Measurements from ENCODE around the gene SLC30A3. TPM values are rescaled to one million over a fixed set of nuclear protein-coding genes. Genes with fewer than 3 reads are reported as not detected.

The SLC30A3 gene
- total and polyA plus RNA-seq, 2 of the 13 experiments (the other 11 are each of a cell fraction or from before 2014, with no cell fraction given) = 0.38 to 0.79 TPM

DNA sequence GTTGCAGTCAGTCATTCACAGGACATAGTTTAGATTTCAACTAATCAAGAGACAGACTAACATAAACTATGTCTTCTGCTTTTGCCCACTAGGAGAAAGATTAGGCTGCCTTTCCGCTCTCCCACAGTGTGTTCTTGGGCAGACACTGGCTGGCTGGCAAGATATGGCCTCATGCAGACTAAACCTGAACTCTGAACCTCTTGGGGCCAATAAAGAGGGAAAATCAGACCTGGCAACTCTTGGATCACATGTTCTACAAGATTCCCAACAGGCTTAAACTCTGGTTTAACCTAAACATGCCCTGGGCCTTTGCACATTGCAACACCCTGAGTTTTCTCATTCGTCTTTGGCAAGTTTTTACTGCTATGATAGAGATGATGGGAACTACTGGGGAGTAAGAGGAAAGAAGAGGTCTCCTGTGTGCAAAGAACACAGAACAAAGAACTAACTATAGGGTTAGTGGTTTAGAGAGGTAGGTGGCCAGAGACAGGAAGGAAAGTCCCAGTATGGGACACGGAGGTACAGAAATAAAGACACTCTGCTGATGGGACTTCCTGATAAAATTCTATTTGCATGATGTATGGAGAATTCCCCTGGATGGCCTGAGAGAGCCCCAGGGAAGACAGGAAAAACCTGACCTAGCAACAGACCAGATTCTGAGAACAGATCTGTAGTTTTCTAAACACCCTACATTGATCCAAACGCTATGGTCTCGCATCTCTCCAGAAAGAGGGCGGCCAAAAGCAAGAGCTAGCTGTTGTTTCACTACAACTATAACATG lies 53.0 kb downstream of the SLC30A3 start (continued):
- TF ChIP-seq AHDC1 (CRISPR knock-in tag; IDR thresholded peaks at IDR 0.05; ENCODE audit: borderline replicate concordance) (no peak), TRIM24 (CRISPR knock-in tag; IDR thresholded peaks at IDR 0.05) (no peak), SMAD9 (CRISPR knock-in tag; IDR thresholded peaks at IDR 0.05) (no peak), XBP1 (CRISPR knock-in tag; IDR thresholded peaks at IDR 0.05) (no peak), NFIC (IDR thresholded peaks at IDR 0.05; ENCODE audit: low read length) (0 out of 2 replicates have a peak, but pooled peaks have one; percentile 27), THAP7 (CRISPR knock-in tag; IDR thresholded peaks at IDR 0.05) (no peak), HNRNPH1 (optimal IDR thresholded peaks at IDR 0.05; ENCODE audit: low read depth, low read length) (no peak), ZBTB43 (CRISPR knock-in tag; conservative IDR thresholded peaks at IDR 0.05) (no peak), FOXK2 (IDR thresholded peaks at IDR 0.05) (no peak), MIER3 (CRISPR knock-in tag; IDR thresholded peaks at IDR 0.05; ENCODE audit: borderline replicate concordance) (0 out of 2 replicates have a peak, but pooled peaks have one; percentile 59), ZNF614 (CRISPR knock-in tag; IDR thresholded peaks at IDR 0.05; ENCODE audit: borderline replicate concordance) (no peak), PHF8 (CRISPR knock-in tag; IDR thresholded peaks at IDR 0.05) (no peak), ZNF644 (CRISPR knock-in tag; IDR thresholded peaks at IDR 0.05; ENCODE audit: low read depth) (peak; percentile 73; the same call in 1 of the 2 replicates), RARG (CRISPR knock-in tag; IDR thresholded peaks at IDR 0.05; ENCODE audit: low read depth) (no peak), SMC3 (IDR thresholded peaks at IDR 0.05; ENCODE audit: low read length) (peak; percentile 24; the same call in 1 of the 2 replicates), TP53 (CRISPR knock-in tag; conservative IDR thresholded peaks at IDR 0.05) (no peak), TCF12 (IDR thresholded peaks at IDR 0.05) (no peak), TCF12 (CRISPR knock-in tag; IDR thresholded peaks at IDR 0.05) (no peak), ZNF543 (CRISPR knock-in tag; IDR thresholded peaks at IDR 0.05) (no peak)
- TF ChIP-seq, protein P1, sequence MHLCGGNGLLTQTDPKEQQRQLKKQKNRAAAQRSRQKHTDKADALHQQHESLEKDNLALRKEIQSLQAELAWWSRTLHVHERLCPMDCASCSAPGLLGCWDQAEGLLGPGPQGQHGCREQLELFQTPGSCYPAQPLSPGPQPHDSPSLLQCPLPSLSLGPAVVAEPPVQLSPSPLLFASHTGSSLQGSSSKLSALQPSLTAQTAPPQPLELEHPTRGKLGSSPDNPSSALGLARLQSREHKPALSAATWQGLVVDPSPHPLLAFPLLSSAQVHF (CRISPR knock-in tag; IDR thresholded peaks at IDR 0.05) = no peak
- TF ChIP-seq, protein P2, sequence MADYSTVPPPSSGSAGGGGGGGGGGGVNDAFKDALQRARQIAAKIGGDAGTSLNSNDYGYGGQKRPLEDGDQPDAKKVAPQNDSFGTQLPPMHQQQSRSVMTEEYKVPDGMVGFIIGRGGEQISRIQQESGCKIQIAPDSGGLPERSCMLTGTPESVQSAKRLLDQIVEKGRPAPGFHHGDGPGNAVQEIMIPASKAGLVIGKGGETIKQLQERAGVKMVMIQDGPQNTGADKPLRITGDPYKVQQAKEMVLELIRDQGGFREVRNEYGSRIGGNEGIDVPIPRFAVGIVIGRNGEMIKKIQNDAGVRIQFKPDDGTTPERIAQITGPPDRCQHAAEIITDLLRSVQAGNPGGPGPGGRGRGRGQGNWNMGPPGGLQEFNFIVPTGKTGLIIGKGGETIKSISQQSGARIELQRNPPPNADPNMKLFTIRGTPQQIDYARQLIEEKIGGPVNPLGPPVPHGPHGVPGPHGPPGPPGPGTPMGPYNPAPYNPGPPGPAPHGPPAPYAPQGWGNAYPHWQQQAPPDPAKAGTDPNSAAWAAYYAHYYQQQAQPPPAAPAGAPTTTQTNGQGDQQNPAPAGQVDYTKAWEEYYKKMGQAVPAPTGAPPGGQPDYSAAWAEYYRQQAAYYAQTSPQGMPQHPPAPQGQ (CRISPR knock-in tag; IDR thresholded peaks at IDR 0.05; ENCODE audit: borderline replicate concordance) = no peak
